Skeletal muscle tissue (tissue), 4 donors: ENCODE data around the gene MTIF3. TPM values are rescaled to one million over a fixed set of nuclear protein-coding genes. Genes with fewer than 3 reads are reported as not detected.

Experiments
- H3K27ac ChIP-seq: one replicate; pipeline ENCODE4 v1.7.0; 2013; ENCODE audit warnings: mild to moderate bottlenecking, low read depth, low read length, inconsistent platforms
- H3K27me3 ChIP-seq, 3 donors: one replicate each; pipeline ENCODE4 v1.7.0; 2013; ENCODE audit warnings: low read length in 3 of 3; ENCODE audit not compliant: control insufficient read depth in 3 of 3, insufficient read depth in 3 of 3
- H3K36me3 ChIP-seq, 3 donors: one replicate each; pipeline ENCODE4 v1.7.0; 2013; ENCODE audit warnings: low read length in 3 of 3; ENCODE audit not compliant: control insufficient read depth in 3 of 3, insufficient read depth in 3 of 3
- H3K4me1 ChIP-seq, 3 donors: one replicate each; pipeline ENCODE4 v1.7.0; 2013; ENCODE audit warnings: low read length in 3 of 3, mild to moderate bottlenecking in 3 of 3; ENCODE audit not compliant: control insufficient read depth in 3 of 3, insufficient read depth in 3 of 3
- H3K4me3 ChIP-seq, 3 donors: one replicate each; pipeline ENCODE4 v1.7.0; 2013; ENCODE audit warnings: low read length in 3 of 3
- H3K9ac ChIP-seq, 3 donors: one replicate each; pipeline ENCODE4 v1.7.0; 2013; ENCODE audit warnings: low read length in 3 of 3, mild to moderate bottlenecking in 3 of 3, moderate library complexity in 2 of 3, low read depth in 1 of 3
- H3K9me3 ChIP-seq, 3 donors: one replicate each; pipeline ENCODE4 v1.7.0; 2013; ENCODE audit warnings: low read length in 3 of 3; ENCODE audit not compliant: control insufficient read depth in 3 of 3
- total RNA-seq: library from RNA; depleted of rRNA; stranded (reverse); fragments of >200 nt; gene quantifications from one replicate; pipeline ENCODE4 v1.2.3, GENCODE V29; 2014
- donor health status: Osteomylitis.

MTIF3 gene, protein sequence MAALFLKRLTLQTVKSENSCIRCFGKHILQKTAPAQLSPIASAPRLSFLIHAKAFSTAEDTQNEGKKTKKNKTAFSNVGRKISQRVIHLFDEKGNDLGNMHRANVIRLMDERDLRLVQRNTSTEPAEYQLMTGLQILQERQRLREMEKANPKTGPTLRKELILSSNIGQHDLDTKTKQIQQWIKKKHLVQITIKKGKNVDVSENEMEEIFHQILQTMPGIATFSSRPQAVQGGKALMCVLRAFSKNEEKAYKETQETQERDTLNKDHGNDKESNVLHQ
- 38.1 TPM for total RNA-seq

DNA sequence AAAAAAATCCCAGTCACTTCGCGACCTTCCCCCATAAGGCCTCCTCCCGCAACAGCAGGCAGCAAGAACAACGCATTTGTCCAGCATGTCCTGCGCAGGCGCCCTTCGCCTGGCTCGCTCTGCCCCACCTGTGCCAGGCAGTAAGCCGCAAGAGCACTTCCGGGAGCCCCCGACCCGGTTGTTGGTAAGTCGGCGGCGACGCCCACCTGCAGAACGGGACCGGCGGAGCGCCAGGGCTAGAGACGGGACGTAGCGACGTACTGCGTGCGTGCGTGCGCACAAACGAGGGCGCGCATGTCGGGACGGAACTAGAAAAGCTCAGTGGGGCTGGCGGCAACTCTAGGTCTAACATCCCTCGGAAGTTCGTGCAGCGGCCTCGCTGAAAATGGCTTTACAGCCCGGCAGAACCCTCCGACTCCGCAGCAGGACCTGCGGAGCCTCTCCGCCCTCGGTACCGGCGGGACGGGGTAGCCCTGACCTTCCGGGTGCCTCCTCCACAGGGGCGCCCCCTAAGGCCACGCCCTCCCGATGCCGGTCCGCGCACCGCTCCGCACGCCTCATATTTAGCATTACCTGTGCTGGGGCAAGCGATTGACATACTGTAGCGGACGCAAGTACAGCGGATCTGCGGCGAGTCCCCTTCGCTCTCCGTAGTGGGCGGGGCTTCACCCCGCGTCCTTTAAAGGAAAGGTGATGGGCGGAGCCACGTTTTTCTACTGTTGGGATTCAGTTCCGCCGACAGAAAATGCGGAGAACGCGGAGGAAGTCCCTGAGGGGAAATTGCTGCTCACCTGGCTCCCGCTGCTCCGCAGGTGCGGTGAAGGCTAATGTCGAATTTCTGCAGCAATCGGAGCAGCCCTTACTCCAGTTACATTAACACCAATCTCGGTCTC lies at the start of gene MTIF3:
Gene MTIF3, minus strand, starts transcription at position 629 of the 893 bp plus-strand sequence. CDS start 10,116 bp downstream, outside the sequence.
- Histone ChIP-seq H3K4me1 (peaks cover 20 to 34% (median 27%) of the 10 kb centered on the region in 3 donors), H3K9me3 (no peaks in the 10 kb centered on the region), H3K27me3 (no peaks in the 10 kb centered on the region), H3K4me3 (peak within 1 kb of the TSS; percentile 90 to 99 (median 98)), H3K36me3 (peaks cover 0 to 3% (median 0%) of the 10 kb centered on the region in 3 donors), H3K27ac (peak within 1 kb of the TSS; percentile 95), H3K9ac (peak within 1 kb of the TSS; percentile 88 to 99 (median 98))

DNA sequence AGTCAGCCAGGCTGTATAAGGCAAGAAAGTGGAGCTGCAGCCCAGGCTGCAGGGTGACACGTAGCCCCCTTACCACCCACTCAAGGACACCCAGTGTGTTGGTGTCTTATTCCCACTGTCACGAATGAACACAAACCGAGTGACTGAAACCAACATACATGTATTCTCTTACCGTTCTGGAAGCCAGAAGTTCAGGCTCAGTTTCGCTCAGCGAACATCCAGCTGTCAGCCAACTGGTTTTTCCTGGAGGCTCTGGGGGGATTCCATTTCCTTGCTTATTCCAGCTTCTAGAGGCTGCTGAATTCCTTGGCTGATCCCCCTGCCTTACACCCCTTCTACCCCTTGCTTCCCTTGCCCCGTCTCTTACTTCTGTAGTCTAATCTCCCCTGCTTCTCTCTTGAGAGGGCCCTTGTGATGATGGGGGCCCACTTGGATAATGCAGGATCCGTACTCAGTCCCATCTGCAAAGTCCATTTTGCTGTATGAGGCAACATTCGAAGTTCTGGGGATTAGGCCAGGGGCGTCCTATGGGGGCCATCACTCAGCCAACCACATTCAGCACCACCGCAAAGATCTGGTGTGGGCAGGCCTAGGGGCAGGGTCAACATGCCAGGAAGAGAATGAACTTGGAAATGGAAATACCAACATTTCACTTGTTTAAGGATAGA lies 47.3 kb upstream of the MTIF3 start:
- Histone ChIP-seq H3K27me3 (peaks cover 2 to 10% (median 3%) of the 10 kb centered on the region in 3 donors), H3K4me1 (no peaks in the 10 kb centered on the region), H3K27ac (no peak overlapping the region), H3K9ac (no peak overlapping the region), H3K4me3 (no peak overlapping the region), H3K36me3 (no peaks in the 10 kb centered on the region), H3K9me3 (no peaks in the 10 kb centered on the region)

DNA sequence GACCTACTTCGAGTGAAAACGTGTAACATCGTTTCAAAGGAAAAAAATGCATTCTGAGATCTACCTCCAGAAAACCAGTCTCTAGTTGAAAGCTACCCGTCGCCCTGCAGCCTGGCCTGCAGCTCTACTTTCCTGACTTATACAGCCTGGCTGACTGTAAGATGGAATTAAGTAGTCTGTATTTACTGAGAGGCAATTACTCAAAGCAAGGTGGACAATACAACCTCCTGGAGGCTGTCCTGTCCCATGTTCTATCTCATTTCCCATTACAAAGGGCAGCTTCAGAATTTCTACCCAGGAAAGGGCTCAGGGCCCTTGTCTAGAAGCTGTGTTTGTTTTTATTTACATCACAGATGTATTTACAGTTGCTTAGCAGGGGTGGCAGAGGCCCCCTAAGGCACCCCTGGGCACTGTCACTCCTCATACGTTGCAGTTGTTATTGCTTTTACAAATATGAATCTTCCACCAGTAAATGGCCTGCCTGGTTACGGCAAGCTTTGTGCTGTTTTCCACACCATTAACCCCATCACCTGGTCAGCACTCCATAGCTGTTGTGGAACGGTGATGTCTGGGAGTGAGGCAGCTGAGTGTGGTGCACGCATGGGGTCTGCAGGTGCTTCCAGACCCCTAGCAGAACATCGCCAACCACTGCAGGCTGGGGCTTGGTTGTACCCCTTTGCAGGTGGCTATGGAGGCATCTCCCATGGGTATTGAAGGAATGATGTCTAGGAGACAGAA lies 46.3 kb upstream of the MTIF3 start:
- Histone ChIP-seq H3K4me1 (no peaks in the 10 kb centered on the region), H3K36me3 (no peaks in the 10 kb centered on the region), H3K27ac (no peak overlapping the region), H3K4me3 (no peak overlapping the region), H3K27me3 (peaks cover 0 to 10% (median 3%) of the 10 kb centered on the region in 3 donors), H3K9me3 (no peaks in the 10 kb centered on the region), H3K9ac (no peak overlapping the region)

DNA sequence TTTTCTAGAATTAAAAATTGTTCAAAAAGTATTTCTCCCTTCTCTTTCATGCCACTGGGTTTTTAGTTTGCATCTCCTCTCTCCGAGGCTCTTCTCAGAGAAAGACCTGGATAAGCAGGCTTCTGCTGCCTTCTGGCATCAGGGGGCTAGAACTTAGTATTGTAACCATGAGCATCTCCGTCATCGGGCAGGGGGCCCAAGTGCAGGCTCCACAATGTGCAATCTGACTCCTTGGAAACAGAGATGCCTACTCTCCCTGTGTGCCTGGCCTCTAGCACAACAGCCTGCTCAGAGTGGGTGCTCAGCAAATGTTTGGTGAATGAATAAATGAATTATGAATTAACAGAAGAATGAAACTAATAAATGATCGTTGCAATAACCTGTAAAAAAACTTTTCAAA lies 45.6 kb upstream of the MTIF3 start:
- no peaks in the 10 kb centered on the region for H3K4me1 ChIP-seq
- H3K36me3 ChIP-seq: no peaks in the 10 kb centered on the region
- no peaks in the 10 kb centered on the region for H3K9me3 ChIP-seq
- peaks cover 0 to 7% (median 3%) of the 10 kb centered on the region in 3 donors for H3K27me3 ChIP-seq
- no peak overlapping the region for H3K9ac ChIP-seq
- H3K4me3 ChIP-seq: no peak overlapping the region
- H3K27ac ChIP-seq: no peak overlapping the region

DNA sequence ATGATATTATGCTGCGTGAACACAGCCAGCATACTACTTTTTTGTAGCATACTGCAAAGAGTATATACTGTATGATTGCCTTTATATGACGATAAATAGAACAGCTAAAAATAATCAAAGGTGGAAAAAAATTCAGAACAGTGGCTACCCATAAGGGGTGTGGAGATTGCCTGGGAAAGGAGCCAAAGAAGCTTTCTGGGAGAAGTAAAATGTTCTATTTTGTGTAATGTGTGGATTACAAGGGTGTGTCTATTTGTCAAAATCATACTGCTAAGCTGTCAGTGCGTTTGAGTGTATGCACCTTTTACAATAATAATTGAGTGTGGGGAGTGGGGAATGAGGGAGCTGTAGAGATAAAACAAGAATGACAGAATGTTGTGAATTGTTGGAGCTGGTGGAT lies 45.2 kb upstream of the MTIF3 start:
- H3K36me3 ChIP-seq: no peaks in the 10 kb centered on the region
- H3K27ac ChIP-seq: no peak overlapping the region
- no peaks in the 10 kb centered on the region for H3K4me1 ChIP-seq
- H3K9me3 ChIP-seq: no peaks in the 10 kb centered on the region
- H3K27me3 ChIP-seq: peaks cover 0 to 7% (median 3%) of the 10 kb centered on the region in 3 donors
- H3K4me3 ChIP-seq: no peak overlapping the region
- H3K9ac ChIP-seq: no peak overlapping the region

DNA sequence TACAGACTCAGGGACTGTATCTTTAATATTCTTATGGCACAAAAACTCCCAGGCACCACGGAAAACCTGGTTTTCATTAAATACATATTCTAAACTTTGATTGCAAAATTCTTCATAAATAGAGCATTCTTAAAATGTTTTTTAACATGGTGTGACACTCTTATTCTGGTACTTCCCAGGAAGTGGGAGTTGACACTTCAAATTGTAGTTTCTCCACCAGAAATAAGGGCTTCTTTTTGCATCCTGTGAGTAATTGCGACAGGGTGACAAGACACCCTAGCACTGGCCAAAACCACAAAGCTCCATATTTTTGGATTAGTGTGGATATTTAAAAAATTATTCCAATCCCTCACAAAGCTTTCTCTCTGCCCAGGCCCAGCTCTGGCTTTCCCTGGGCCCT lies 43.6 kb upstream of the MTIF3 start:
- H3K27me3 ChIP-seq: peaks cover 0 to 7% (median 3%) of the 10 kb centered on the region in 3 donors
- H3K4me1 ChIP-seq: no peaks in the 10 kb centered on the region
- H3K9me3 ChIP-seq: no peaks in the 10 kb centered on the region
- H3K9ac ChIP-seq: no peak overlapping the region
- no peaks in the 10 kb centered on the region for H3K36me3 ChIP-seq
- no peak overlapping the region for H3K27ac ChIP-seq
- H3K4me3 ChIP-seq: no peak overlapping the region

DNA sequence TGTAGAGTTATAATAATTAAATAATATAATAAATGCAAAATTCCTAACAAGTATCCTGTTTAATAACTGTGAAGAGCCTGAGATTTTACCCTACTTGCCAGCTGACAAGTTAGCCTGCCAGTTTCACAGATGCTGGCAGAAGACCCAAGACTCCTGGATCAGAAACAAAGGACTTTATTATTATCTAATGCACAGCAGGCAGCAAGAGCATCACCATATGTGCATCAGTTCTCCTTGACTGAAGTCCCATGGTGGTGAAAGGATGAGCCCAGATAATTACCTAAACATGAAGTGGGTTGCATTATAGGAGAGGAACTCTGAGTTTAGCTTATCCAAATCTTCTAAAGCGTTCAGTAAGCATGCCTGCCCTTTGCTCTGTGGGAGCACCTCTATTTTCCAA lies 39.1 kb upstream of the MTIF3 start:
- Histone ChIP-seq H3K27me3 (peaks cover 0 to 7% (median 0%) of the 10 kb centered on the region in 3 donors), H3K9me3 (no peaks in the 10 kb centered on the region), H3K9ac (no peak overlapping the region), H3K27ac (no peak overlapping the region), H3K4me3 (no peak overlapping the region), H3K36me3 (no peaks in the 10 kb centered on the region), H3K4me1 (no peaks in the 10 kb centered on the region)

DNA sequence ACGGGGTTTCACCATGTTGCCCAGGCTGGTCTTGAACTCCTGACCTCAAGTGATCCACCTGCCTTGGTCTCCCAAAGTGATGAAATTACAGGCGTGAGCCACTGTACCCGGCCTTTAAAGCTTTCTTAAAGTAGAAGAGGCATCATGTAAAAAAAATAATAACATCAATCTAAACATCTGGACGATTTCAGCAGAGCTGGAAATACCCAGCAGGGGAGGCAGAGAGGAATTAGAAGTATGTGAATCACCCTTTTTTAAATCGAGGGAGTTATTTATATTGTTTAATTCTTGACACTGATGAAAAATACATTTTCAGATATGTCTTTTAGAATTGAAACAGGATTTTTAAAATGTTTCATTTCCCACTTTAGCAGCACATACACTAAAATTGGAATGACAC lies 37.4 kb upstream of the MTIF3 start:
- no peaks in the 10 kb centered on the region for H3K36me3 ChIP-seq
- H3K27me3 ChIP-seq: no peaks in the 10 kb centered on the region
- H3K9ac ChIP-seq: no peak overlapping the region
- no peak overlapping the region for H3K27ac ChIP-seq
- no peak overlapping the region for H3K4me3 ChIP-seq
- no peaks in the 10 kb centered on the region for H3K4me1 ChIP-seq
- no peaks in the 10 kb centered on the region for H3K9me3 ChIP-seq

DNA sequence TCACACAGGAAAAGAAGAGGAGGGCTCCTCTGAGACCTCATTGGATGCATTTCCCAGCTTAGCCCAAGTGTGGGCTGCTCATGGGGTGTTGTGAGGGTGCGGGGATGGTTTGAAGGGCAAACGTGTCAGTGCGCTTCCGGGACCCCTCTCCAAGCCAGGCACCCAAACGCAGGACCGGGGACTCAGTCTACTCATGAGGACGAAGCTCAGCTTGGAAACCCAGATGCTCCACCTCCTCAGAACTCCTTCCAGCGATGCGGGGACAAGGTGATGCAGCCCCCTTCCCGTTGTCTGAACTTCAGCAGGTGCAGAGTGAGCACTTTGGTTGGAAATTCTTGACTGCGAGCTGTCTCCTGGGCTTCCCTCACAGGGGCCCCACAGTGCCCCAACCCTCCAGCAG lies 33.1 kb upstream of the MTIF3 start:
- H3K36me3 ChIP-seq: no peaks in the 10 kb centered on the region
- no peaks in the 10 kb centered on the region for H3K9me3 ChIP-seq
- no peak overlapping the region for H3K4me3 ChIP-seq
- H3K9ac ChIP-seq: no peak overlapping the region
- no peaks in the 10 kb centered on the region for H3K4me1 ChIP-seq
- no peak overlapping the region for H3K27ac ChIP-seq
- no peaks in the 10 kb centered on the region for H3K27me3 ChIP-seq
